HEK293 (cell line): ENCODE results near the gene KCNA1.

Source experiments
- SP2 ChIP-seq: fragments of 450-650 bp; formaldehyde crosslinking; IDR thresholded peaks from 2 replicates; pipeline ENCODE4 v1.5.1; 2016; ENCODE audit warnings: missing biosample characterization, missing genetic modification characterization
- ZNF335 ChIP-seq: fragments of 450-650 bp; formaldehyde crosslinking; conservative IDR thresholded peaks from 2 replicates; pipeline ENCODE4 v1.5.1; 2016; ENCODE audit warnings: missing biosample characterization, missing genetic modification characterization
- ZNF391 ChIP-seq: fragments of 450-650 bp; formaldehyde crosslinking; IDR thresholded peaks from 2 replicates; pipeline ENCODE4 v1.5.1; 2016; ENCODE audit warnings: low read depth, missing biosample characterization, missing genetic modification characterization, borderline replicate concordance
- ZNF416 ChIP-seq: fragments of 450-650 bp; formaldehyde crosslinking; IDR thresholded peaks from 2 replicates; pipeline ENCODE4 v1.5.1; 2016; ENCODE audit warnings: missing biosample characterization, missing genetic modification characterization
- ZNF423 ChIP-seq: fragments of 450-650 bp; formaldehyde crosslinking; IDR thresholded peaks from 2 replicates; pipeline ENCODE4 v1.5.1; 2016; ENCODE audit warnings: missing biosample characterization, missing genetic modification characterization
- ZNF747 ChIP-seq: fragments of 450-650 bp; formaldehyde crosslinking; IDR thresholded peaks from 2 replicates; pipeline ENCODE4 v1.5.1; 2016; ENCODE audit warnings: missing biosample characterization, missing genetic modification characterization
- TF ChIP-seq, protein P1 (sequence below): fragments of 450-650 bp; formaldehyde crosslinking; IDR thresholded peaks from 2 replicates; pipeline ENCODE4 v1.5.1; 2016; ENCODE audit warnings: missing biosample characterization, missing genetic modification characterization

DNA sequence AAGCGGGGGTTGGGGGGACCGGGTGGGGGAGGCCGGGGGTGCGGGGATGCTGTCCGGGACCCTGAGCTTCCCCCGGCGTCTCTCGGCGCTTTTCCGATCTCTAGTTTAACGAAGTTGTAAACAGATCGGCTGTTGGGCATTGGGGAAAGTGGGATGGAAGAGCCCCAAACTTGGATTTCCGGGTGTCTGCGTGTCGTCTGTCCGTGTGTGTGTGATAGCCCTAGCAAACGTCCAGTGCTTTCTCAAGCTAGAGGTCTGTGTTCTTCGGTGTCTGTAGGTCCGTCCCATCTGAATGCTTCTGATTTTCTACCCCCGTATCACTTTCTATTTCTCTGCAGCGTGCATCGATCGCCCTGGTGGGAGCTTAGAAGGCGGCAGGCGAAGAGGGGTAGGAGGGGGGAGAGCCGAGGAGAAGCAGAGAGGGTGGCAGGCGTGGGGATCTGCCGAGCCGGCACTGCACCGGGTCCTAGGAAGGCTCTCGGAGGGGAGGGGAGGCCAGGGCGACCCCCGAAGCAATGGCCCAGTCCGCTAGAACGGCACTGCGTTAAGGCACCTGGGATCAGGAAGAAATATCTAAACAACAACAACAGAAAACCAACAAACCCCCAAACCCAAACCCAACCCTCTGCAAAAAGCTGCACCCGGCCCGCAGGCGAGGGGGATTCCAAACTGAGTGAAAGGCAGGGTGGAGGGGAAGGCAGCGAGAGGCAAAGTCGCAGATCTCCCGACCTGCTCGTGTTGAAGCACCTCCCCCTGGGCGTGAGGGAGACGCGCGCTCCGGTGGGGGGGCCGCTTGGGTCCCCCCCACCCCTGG is 1.0 kb downstream of the KCNA1 start:
- TF ChIP-seq ZNF747 (no peak), SP2 (tag by site-specific recombination) (no peak), ZNF423 (tag by site-specific recombination) (no peak), ZNF416 (tag by site-specific recombination) (no peak), ZNF335 (no peak), ZNF391 (tag by site-specific recombination) (no peak)
- TF ChIP-seq, protein P1, sequence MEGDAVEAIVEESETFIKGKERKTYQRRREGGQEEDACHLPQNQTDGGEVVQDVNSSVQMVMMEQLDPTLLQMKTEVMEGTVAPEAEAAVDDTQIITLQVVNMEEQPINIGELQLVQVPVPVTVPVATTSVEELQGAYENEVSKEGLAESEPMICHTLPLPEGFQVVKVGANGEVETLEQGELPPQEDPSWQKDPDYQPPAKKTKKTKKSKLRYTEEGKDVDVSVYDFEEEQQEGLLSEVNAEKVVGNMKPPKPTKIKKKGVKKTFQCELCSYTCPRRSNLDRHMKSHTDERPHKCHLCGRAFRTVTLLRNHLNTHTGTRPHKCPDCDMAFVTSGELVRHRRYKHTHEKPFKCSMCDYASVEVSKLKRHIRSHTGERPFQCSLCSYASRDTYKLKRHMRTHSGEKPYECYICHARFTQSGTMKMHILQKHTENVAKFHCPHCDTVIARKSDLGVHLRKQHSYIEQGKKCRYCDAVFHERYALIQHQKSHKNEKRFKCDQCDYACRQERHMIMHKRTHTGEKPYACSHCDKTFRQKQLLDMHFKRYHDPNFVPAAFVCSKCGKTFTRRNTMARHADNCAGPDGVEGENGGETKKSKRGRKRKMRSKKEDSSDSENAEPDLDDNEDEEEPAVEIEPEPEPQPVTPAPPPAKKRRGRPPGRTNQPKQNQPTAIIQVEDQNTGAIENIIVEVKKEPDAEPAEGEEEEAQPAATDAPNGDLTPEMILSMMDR: no peak
